Uterus (tissue), 2 donors: ENCODE data around the gene LGSN.

Experiments used
- CTCF ChIP-seq, 4 experiments: fragments of 200-600 bp in 2 of 4; fragments of 450-650 bp in 2 of 4; sonication (generic) in 2 of 4; IDR thresholded peaks; one replicate each; pipeline ENCODE4 v1.5.1; 2016 to 2019; ENCODE audit warnings: antibody characterized with exemption in 4 of 4, mild to moderate bottlenecking in 2 of 4, moderate library complexity in 1 of 4
- POLR2A ChIP-seq, 2 donors: fragments of 450-650 bp; IDR thresholded peaks; one replicate each; pipeline ENCODE4 v1.6.1; 2016; ENCODE audit warnings: antibody characterized with exemption in 2 of 2, mild to moderate bottlenecking in 1 of 2, moderate library complexity in 1 of 2

DNA sequence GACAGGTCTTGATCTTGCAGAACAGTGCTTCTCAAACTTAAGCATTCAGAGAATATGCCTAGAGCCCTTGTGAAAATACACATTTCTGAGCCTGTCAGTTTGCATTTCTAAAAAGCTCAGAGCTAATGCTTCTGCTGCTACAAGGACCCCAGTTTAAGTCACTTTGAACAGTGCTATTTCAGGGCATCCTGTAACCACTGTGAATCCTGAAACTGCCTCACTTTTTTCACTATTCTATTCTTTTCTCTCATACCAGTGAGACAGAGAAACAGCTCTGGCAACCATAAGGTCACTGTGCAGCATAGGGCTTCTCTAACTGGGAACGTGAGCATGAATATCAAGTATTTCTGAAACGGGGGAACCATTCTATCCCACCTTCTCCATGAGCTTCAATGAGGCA is 51.2 kb downstream of the LGSN start:
- TF ChIP-seq CTCF (IDR thresholded peaks at IDR 0.05) (no peak), POLR2A (IDR thresholded peaks at IDR 0.05) (no peak)
